Left ventricle myocardium inferior (tissue), 1 donor: ENCODE results near the gene ZXDC. TPM values are rescaled to one million over a fixed set of nuclear protein-coding genes. Genes with fewer than 3 reads are reported as not detected.

Experiments
- DNase-seq: peaks from one replicate; pipeline ENCODE4 v3.0.0-alpha.2; 2020
- H3K27ac ChIP-seq: fragments of 200-600 bp; replicated peaks from 2 replicates; pipeline ENCODE4 v1.8.0; 2021
- H3K27me3 ChIP-seq: fragments of 200-600 bp; 2 replicates; pipeline ENCODE4 v1.8.0; 2021; ENCODE audit warnings: low read depth
- H3K36me3 ChIP-seq: fragments of 200-600 bp; 2 replicates; pipeline ENCODE4 v1.8.0; 2021
- H3K4me1 ChIP-seq: fragments of 200-600 bp; 2 replicates; pipeline ENCODE4 v1.8.0; 2021
- H3K4me3 ChIP-seq: fragments of 200-600 bp; 2 replicates; pipeline ENCODE4 v1.8.0; 2021; ENCODE audit warnings: mild to moderate bottlenecking, moderate library complexity
- H3K9me3 ChIP-seq: fragments of 200-600 bp; replicated peaks from 2 replicates; pipeline ENCODE4 v1.8.0; 2021
- CTCF ChIP-seq: fragments of 200-600 bp; IDR thresholded peaks from 2 replicates; pipeline ENCODE4 v1.8.0; 2021; ENCODE audit warnings: antibody characterized with exemption, mild to moderate bottlenecking, borderline replicate concordance
- intact Hi-C: fragments of 100-400 bp; cut with micrococcal nuclease; formaldehyde crosslinking; loops from one replicate; pipeline ENCODE4 v1.11.0; 2022
- total RNA-seq: library from RNA; stranded (reverse); fragmentation: NEBNext Ultra II Directional; extraction: Animal tissue kit (Norgen Biotek cat#: 25700); gene quantifications from one replicate; pipeline ENCODE4 v1.2.1, GENCODE V29; 2021
- donor health status: DM: no; HTN: yes; CAD: no; lungs with severe emphysema.

ZXDC gene
- total RNA-seq, 1 donor from 2014 or later, result 15.6 TPM

GRCh38 chr3:126480206-126480605 is 4.5 kb upstream of the ZXDC start:
- no peaks in the 10 kb centered on the region for H3K36me3 ChIP-seq
- no peak for DNase-seq
- intact Hi-C loops, result no loop called here

GRCh38 chr3:126479642-126480041 is 4.0 kb upstream of the ZXDC start:
- intact Hi-C loops, result no loop called here
- TF ChIP-seq CTCF, result no peak
- Histone ChIP-seq H3K27ac (no peak overlapping the region), H3K36me3 (no peaks in the 10 kb centered on the region), H3K4me1 (peaks cover 12% of the 10 kb centered on the region), H3K27me3 (no peaks in the 10 kb centered on the region), H3K9me3 (no peaks in the 10 kb centered on the region), H3K4me3 (no peak overlapping the region)
- no peak for DNase-seq

More at GRCh38 chr3:126480206-126480605, 4.5 kb upstream of the ZXDC start:
- H3K4me1 ChIP-seq, result peaks cover 7% of the 10 kb centered on the region
- no peaks in the 10 kb centered on the region for H3K27me3 ChIP-seq
- no peaks in the 10 kb centered on the region for H3K9me3 ChIP-seq
- H3K27ac ChIP-seq, result no peak overlapping the region
- H3K4me3 ChIP-seq, result no peak overlapping the region
- no peak for TF ChIP-seq CTCF

GRCh38 chr3:126478581-126479310 is 3.1 kb upstream of the ZXDC start:
- H3K4me3 ChIP-seq, result no peak overlapping the region
- H3K27ac ChIP-seq, result no peak overlapping the region
- no peaks in the 10 kb centered on the region for H3K36me3 ChIP-seq
- TF ChIP-seq CTCF, result no peak
- no peaks in the 10 kb centered on the region for H3K9me3 ChIP-seq
- no peaks in the 10 kb centered on the region for H3K27me3 ChIP-seq
- intact Hi-C loops, result no loop called here
- H3K4me1 ChIP-seq, result peaks cover 21% of the 10 kb centered on the region
- no peak for DNase-seq

GRCh38 chr3:126477061-126477380 is 1.3 kb upstream of the ZXDC start:
- H3K36me3 ChIP-seq, result peaks cover under 1% of the 10 kb centered on the region
- no peak overlapping the region for H3K4me3 ChIP-seq
- intact Hi-C loops, result no loop called here
- no peaks in the 10 kb centered on the region for H3K9me3 ChIP-seq
- peaks cover 38% of the 10 kb centered on the region for H3K4me1 ChIP-seq
- peak overlapping the region; percentile 92 for H3K27ac ChIP-seq
- no peak for DNase-seq
- no peak for TF ChIP-seq CTCF
- H3K27me3 ChIP-seq, result no peaks in the 10 kb centered on the region

GRCh38 chr3:126476166-126477060 is 722 bp upstream of the ZXDC start:
- Histone ChIP-seq H3K4me3 (peak overlapping the region; percentile 81), H3K36me3 (peaks cover 6% of the 10 kb centered on the region), H3K4me1 (peaks cover 44% of the 10 kb centered on the region), H3K9me3 (no peaks in the 10 kb centered on the region), H3K27ac (peak overlapping the region; percentile 92), H3K27me3 (no peaks in the 10 kb centered on the region)
- DNase-seq, result no peak
- intact Hi-C loops, result no loop called here
- TF ChIP-seq CTCF, result no peak
